Erythroblast (primary cell): ENCODE data around the gene RGS7.

ENCODE experiments used
- GATA1 ChIP-seq: IDR thresholded peaks from 2 replicates; pipeline ENCODE4 v1.6.1; 2011; ENCODE audit warnings: low read depth, mild to moderate bottlenecking, control low read depth, low read length, moderate library complexity
- POLR2A ChIP-seq: IDR thresholded peaks from 2 replicates; pipeline ENCODE4 v1.6.1; 2011; ENCODE audit warnings: mild to moderate bottlenecking, low read length

DNA sequence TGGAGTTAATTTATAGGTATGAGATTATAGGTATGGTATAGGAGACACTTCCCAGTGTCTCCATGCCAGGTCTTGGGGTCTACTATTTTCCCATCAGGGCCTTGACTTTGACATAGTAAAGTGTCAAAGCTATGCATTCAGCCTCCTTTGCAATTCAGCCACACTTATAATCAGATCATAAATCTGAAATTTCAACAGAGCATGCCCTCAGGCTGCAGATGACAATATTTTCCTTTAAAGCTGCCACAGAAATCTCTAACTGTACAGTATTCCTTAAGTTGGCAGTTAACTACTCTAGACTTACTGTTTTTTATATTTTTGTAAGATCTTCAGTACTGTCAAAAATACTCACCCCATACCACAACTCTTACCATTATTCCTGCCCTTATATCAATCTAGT, 30.2 kb upstream of the RGS7 start:
- no peak for TF ChIP-seq POLR2A
- no peak for TF ChIP-seq GATA1
